Ovary (tissue), 3 donors: ENCODE measurements around the gene CITED4.

Source experiments
- POLR2A ChIP-seq: fragments of 450-650 bp; IDR thresholded peaks from one replicate; pipeline ENCODE4 v1.6.1; 2017; ENCODE audit warnings: antibody characterized with exemption, mild to moderate bottlenecking, moderate library complexity
- TF ChIP-seq, protein P1 (sequence below), 3 donors: fragments of 450-650 bp in 2 of 3; fragments of 200-600 bp in 1 of 3; IDR thresholded peaks; one replicate each; pipeline versions ENCODE4 v1.5.1 to v1.8.0; 2016 to 2022; ENCODE audit warnings: antibody characterized with exemption in 3 of 3, mild to moderate bottlenecking in 1 of 3
- donor health status: DM: no; HTN: no; CAD: no.

DNA sequence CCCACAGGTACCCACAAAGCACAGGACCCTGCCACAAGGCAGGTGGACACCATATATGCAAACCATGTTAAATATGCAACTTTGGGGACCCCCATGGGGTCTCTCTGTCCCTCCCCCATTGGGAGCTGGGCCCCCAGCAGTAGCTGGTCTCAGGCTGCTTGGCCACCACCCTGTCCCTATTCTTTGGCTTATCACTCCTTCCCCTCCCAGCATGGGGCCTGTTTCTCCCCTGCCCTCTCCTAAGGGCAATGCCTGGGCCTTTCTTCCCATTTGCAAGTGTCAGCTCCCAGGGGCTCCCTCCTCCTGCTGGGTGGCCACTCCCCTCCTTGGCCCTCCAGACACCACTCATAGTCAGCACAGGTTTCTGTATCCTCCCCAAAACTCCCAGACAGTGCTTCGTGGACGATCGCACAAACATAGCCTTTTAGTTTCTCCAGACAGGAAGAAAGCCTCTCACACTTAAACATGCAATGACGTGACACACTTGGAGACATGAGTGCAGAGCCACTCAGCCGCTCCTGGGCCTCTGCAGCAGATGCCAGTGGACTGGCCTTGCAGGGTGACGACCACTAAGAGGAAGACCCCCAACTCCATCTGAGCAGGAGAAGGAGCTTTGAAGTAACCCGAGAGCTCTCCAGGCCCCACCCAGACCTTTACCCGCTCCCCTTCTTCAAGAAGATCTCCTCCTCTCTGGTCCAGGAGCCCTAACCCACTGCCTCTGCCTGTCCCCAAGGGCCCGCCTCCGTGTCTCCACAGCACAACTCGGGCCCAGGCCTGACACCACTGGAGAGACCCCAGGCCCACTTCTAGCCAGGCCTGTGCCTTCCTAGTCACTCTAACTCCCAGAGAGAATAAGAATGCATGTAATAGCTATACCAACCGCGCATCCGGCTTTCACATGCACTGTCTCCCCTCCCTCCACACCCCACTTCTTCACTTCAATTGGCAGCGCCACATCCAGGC lies 22.9 kb downstream of the CITED4 start:
- TF ChIP-seq POLR2A: no peak
- TF ChIP-seq, protein P1, sequence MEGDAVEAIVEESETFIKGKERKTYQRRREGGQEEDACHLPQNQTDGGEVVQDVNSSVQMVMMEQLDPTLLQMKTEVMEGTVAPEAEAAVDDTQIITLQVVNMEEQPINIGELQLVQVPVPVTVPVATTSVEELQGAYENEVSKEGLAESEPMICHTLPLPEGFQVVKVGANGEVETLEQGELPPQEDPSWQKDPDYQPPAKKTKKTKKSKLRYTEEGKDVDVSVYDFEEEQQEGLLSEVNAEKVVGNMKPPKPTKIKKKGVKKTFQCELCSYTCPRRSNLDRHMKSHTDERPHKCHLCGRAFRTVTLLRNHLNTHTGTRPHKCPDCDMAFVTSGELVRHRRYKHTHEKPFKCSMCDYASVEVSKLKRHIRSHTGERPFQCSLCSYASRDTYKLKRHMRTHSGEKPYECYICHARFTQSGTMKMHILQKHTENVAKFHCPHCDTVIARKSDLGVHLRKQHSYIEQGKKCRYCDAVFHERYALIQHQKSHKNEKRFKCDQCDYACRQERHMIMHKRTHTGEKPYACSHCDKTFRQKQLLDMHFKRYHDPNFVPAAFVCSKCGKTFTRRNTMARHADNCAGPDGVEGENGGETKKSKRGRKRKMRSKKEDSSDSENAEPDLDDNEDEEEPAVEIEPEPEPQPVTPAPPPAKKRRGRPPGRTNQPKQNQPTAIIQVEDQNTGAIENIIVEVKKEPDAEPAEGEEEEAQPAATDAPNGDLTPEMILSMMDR (IDR thresholded peaks at IDR 0.05): no peak
